Measurements from ENCODE around the gene JAK1. TPM values are rescaled to one million over a fixed set of nuclear protein-coding genes. Genes with fewer than 3 reads are reported as not detected.

The JAK1 gene
- total and polyA plus RNA-seq, 2 donors (not counting 3 experiments of a cell fraction or from before 2014, with no cell fraction given), result 68.8 to 177 TPM

DNA sequence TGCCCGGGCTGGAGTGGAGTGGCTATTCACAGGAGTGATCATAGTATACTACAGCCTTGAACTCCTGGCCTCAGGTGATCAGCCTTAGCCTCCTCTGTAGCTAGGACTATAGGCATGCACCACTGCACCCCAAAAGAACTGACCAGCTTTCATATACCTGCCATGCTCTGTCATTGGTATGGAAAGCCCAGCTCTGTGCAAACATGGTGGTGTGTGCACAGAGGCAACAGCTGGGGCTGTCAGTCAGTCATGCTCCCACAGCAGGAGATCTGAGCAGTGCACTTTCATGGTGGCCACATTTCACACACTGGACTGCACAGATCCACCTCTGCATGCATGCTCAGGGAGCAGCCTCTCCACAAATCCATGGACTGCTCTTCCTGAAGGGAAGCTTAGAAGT is 8.8 kb upstream of the JAK1 start:
- no peaks in the 10 kb centered on the region for H3K36me3 ChIP-seq (ENCODE audit: control insufficient read depth in 2 of 2, extremely low read depth in 1 of 2, insufficient read depth in 2 of 2, low read length in 2 of 2)
- H4K20me1 ChIP-seq (replicated peaks; ENCODE audit: control insufficient read depth, extremely low read depth, insufficient read depth, low read length), result no peaks in the 10 kb centered on the region
- ChIA-PET POLR2A (no interaction called here), CTCF (no interaction called here)
- H3K4me2 ChIP-seq (ENCODE audit: insufficient read depth, low read length), result no peak overlapping the region
- FAIRE-seq (no peak), DNase-seq (ENCODE audit: low read depth, low spot score) (no peak)
- intact Hi-C loops (cut with micrococcal nuclease), result no loop called here
- H3K9me1 ChIP-seq (replicated peaks; ENCODE audit: control insufficient read depth, extremely low read depth, insufficient read depth, low read length), result no peaks in the 10 kb centered on the region
- no peak overlapping the region for H3K9ac ChIP-seq (replicated peaks; ENCODE audit: extremely low read depth, insufficient read depth, low read length)
- TF ChIP-seq, protein P1, sequence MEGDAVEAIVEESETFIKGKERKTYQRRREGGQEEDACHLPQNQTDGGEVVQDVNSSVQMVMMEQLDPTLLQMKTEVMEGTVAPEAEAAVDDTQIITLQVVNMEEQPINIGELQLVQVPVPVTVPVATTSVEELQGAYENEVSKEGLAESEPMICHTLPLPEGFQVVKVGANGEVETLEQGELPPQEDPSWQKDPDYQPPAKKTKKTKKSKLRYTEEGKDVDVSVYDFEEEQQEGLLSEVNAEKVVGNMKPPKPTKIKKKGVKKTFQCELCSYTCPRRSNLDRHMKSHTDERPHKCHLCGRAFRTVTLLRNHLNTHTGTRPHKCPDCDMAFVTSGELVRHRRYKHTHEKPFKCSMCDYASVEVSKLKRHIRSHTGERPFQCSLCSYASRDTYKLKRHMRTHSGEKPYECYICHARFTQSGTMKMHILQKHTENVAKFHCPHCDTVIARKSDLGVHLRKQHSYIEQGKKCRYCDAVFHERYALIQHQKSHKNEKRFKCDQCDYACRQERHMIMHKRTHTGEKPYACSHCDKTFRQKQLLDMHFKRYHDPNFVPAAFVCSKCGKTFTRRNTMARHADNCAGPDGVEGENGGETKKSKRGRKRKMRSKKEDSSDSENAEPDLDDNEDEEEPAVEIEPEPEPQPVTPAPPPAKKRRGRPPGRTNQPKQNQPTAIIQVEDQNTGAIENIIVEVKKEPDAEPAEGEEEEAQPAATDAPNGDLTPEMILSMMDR (IDR thresholded peaks at IDR 0.05; ENCODE audit: extremely low read depth in 1 of 2, insufficient read depth in 1 of 2, low read depth in 1 of 2, low read length in 2 of 2), result no peak
- TF ChIP-seq MYC (IDR thresholded peaks at IDR 0.05; ENCODE audit: low read depth, low read length) (no peak), EZH2 (IDR thresholded peaks at IDR 0.05; ENCODE audit: borderline replicate concordance, low read depth, low read length, severe bottlenecking) (no peak), GATA2 (IDR thresholded peaks at IDR 0.05; ENCODE audit: insufficient read depth, insufficient read length, low read depth, low read length) (no peak)
- BruUV-seq (replicated peaks), result no TSS peak
- no peaks in the 10 kb centered on the region for H3K79me2 ChIP-seq (ENCODE audit: control insufficient read depth, insufficient read depth, low read length)
- H3K27ac ChIP-seq (ENCODE audit: insufficient read depth, low read depth, low read length), result no peak overlapping the region
- H3K9me3 ChIP-seq (replicated peaks; ENCODE audit: control insufficient read depth, insufficient read depth, low read length), result no peaks in the 10 kb centered on the region
- no peak overlapping the region for H3K4me3 ChIP-seq (replicated peaks in 1 of 3; ENCODE audit: insufficient read depth in 1 of 3, low read depth in 1 of 3, low read length in 3 of 3)
- dilution Hi-C loops (cut with MboI; ENCODE audit: extremely low pct_ligation_motif_present, low sequenced_read_pairs), result no loop called here
- no peaks in the 10 kb centered on the region for H3K27me3 ChIP-seq (ENCODE audit: control insufficient read depth in 2 of 2, insufficient read depth in 2 of 2, low read length in 2 of 2)
- no peak overlapping the region for H2AFZ ChIP-seq (ENCODE audit: low read depth, low read length)
- H3K4me1 ChIP-seq (ENCODE audit: control insufficient read depth, extremely low read depth, insufficient read depth, low read length), result no peaks in the 10 kb centered on the region

DNA sequence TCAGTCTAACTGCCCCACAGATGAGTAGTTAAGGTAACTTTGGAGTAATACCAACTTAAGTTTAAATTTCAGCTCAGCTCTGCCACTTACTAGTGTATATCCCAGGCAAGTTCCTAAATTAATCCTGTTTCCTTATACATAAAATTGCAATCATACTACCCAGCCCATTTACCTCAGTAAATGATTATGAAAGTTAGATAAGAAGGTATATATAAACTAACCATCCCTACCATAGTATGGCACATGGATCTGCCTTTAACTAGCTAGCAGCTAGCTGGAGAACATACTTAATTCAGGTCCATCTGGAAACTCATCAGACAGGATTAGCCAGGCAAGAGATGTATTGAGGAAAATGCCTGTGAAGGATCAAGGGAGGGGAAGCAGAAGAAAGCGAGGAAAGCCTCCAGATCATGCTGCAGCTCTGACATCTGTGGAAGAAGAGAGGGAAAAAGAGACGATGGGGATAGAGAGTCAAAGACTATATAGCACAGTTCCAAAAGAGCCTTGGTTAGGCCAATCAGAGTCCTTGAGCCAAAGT is 8.0 kb upstream of the JAK1 start:
- intact Hi-C loops (cut with micrococcal nuclease), result no loop called here
- no peak overlapping the region for H2AFZ ChIP-seq (ENCODE audit: low read depth, low read length)
- no peak for FAIRE-seq
- H3K27me3 ChIP-seq (ENCODE audit: control insufficient read depth in 2 of 2, insufficient read depth in 2 of 2, low read length in 2 of 2), result no peaks in the 10 kb centered on the region
- H4K20me1 ChIP-seq (replicated peaks; ENCODE audit: control insufficient read depth, extremely low read depth, insufficient read depth, low read length), result no peaks in the 10 kb centered on the region
- BruUV-seq (replicated peaks), result no TSS peak
- ChIA-PET POLR2A (no interaction called here), CTCF (interaction anchor here (0.7 to 1.2 kb wide), 2 partner anchors 10 to 71 kb away, joined by 3 read pairs; no protein-coding TSS in a partner anchor)
- TF ChIP-seq FOS (IDR thresholded peaks at IDR 0.05; ENCODE audit: borderline replicate concordance, insufficient read depth, low read length) (no peak), POLR2A (IDR thresholded peaks at IDR 0.05; ENCODE audit: low read depth, low read length) (no peak), EZH2 (IDR thresholded peaks at IDR 0.05; ENCODE audit: borderline replicate concordance, low read depth, low read length, severe bottlenecking) (no peak), MYC (IDR thresholded peaks at IDR 0.05; ENCODE audit: low read depth, low read length) (no peak), GATA2 (IDR thresholded peaks at IDR 0.05; ENCODE audit: insufficient read depth, insufficient read length, low read depth, low read length) (no peak), JUN (IDR thresholded peaks at IDR 0.05; ENCODE audit: borderline replicate concordance, insufficient read depth, insufficient read length, low read depth) (no peak), POLR2AphosphoS5 (IDR thresholded peaks at IDR 0.05; ENCODE audit: insufficient read depth, low read depth, low read length) (no peak)
- TF ChIP-seq, protein P1 (IDR thresholded peaks at IDR 0.05; ENCODE audit: extremely low read depth in 1 of 2, insufficient read depth in 1 of 2, low read depth in 1 of 2, low read length in 2 of 2), result no peak
- TF ChIP-seq, protein P2, sequence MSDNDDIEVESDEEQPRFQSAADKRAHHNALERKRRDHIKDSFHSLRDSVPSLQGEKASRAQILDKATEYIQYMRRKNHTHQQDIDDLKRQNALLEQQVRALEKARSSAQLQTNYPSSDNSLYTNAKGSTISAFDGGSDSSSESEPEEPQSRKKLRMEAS (IDR thresholded peaks at IDR 0.05; ENCODE audit: insufficient read depth, insufficient read length), result no peak
- no peaks in the 10 kb centered on the region for H3K36me3 ChIP-seq (ENCODE audit: control insufficient read depth in 2 of 2, extremely low read depth in 1 of 2, insufficient read depth in 2 of 2, low read length in 2 of 2)
- no peaks in the 10 kb centered on the region for H3K9me1 ChIP-seq (replicated peaks; ENCODE audit: control insufficient read depth, extremely low read depth, insufficient read depth, low read length)
- DNase-seq (ENCODE audit: low read depth, low spot score), result no peak
- H3K27ac ChIP-seq (ENCODE audit: insufficient read depth, low read depth, low read length), result no peak overlapping the region
- no peaks in the 10 kb centered on the region for H3K79me2 ChIP-seq (ENCODE audit: control insufficient read depth, insufficient read depth, low read length)
- no peak overlapping the region for H3K4me3 ChIP-seq (replicated peaks in 1 of 3; ENCODE audit: insufficient read depth in 1 of 3, low read depth in 1 of 3, low read length in 3 of 3)
- dilution Hi-C loops (cut with MboI; ENCODE audit: extremely low pct_ligation_motif_present, low sequenced_read_pairs), result no loop called here
- no peak overlapping the region for H3K4me2 ChIP-seq (ENCODE audit: insufficient read depth, low read length)
- H3K9ac ChIP-seq (replicated peaks; ENCODE audit: extremely low read depth, insufficient read depth, low read length), result no peak overlapping the region
- H3K9me3 ChIP-seq (replicated peaks; ENCODE audit: control insufficient read depth, insufficient read depth, low read length), result no peaks in the 10 kb centered on the region
- no peaks in the 10 kb centered on the region for H3K4me1 ChIP-seq (ENCODE audit: control insufficient read depth, extremely low read depth, insufficient read depth, low read length)

All from endothelial cell of umbilical vein (primary cell).